Liver (tissue), 9 donors: ENCODE data around the gene DENND11. TPM values are rescaled to one million over a fixed set of nuclear protein-coding genes. Genes with fewer than 3 reads are reported as not detected.

Experiments
- DNase-seq: peaks from one replicate; pipeline ENCODE4 v3.0.0-alpha.2; 2017; ENCODE audit warnings: low spot score
- H3K27ac ChIP-seq, 2 donors: one replicate each; pipeline ENCODE4 v1.7.0; 2013; ENCODE audit warnings: inconsistent platforms in 2 of 2, low read length in 2 of 2, control low read depth in 1 of 2, low read depth in 1 of 2, mild to moderate bottlenecking in 1 of 2
- H3K27me3 ChIP-seq, 4 donors: one replicate each; pipeline versions ENCODE4 v1.6.1 to v1.7.0; 2013; ENCODE audit warnings: low read length in 3 of 4, inconsistent platforms in 1 of 4, mild to moderate bottlenecking in 1 of 4, moderate library complexity in 1 of 4; ENCODE audit not compliant: control insufficient read depth in 4 of 4, insufficient read depth in 4 of 4
- H3K36me3 ChIP-seq, 4 donors: one replicate each; pipeline versions ENCODE4 v1.6.1 to v1.7.0; 2013; ENCODE audit warnings: low read length in 3 of 4, mild to moderate bottlenecking in 3 of 4, low read depth in 1 of 4, moderate library complexity in 1 of 4; ENCODE audit not compliant: control insufficient read depth in 4 of 4, insufficient read depth in 3 of 4
- H3K4me1 ChIP-seq, 4 donors: one replicate each; pipeline versions ENCODE4 v1.6.1 to v1.7.0; 2013; ENCODE audit warnings: low read length in 3 of 4, mild to moderate bottlenecking in 3 of 4, moderate library complexity in 1 of 4; ENCODE audit not compliant: control insufficient read depth in 4 of 4, insufficient read depth in 4 of 4
- H3K4me3 ChIP-seq, 3 donors: one replicate each; pipeline versions ENCODE4 v1.6.1 to v1.7.0; 2013; ENCODE audit warnings: low read length in 3 of 3, control low read depth in 1 of 3, low read depth in 1 of 3, mild to moderate bottlenecking in 1 of 3
- H3K9ac ChIP-seq, 2 donors: one replicate each; pipeline ENCODE4 v1.7.0; 2013; ENCODE audit warnings: low read length in 2 of 2, mild to moderate bottlenecking in 2 of 2, moderate library complexity in 2 of 2, control low read depth in 1 of 2, low read depth in 1 of 2
- H3K9me3 ChIP-seq, 4 donors: one replicate each; pipeline versions ENCODE4 v1.6.1 to v1.7.0; 2013; ENCODE audit warnings: low read length in 3 of 4; ENCODE audit not compliant: control insufficient read depth in 4 of 4
- FOXA1 ChIP-seq: IDR thresholded peaks from 2 replicates; pipeline ENCODE4 v1.6.1; 2016; ENCODE audit warnings: antibody characterized with exemption
- FOXA2 ChIP-seq: IDR thresholded peaks from 2 replicates; pipeline ENCODE4 v1.6.1; 2016; ENCODE audit warnings: antibody characterized with exemption
- HNF4A ChIP-seq, 2 donors: conservative IDR thresholded peaks; 2 replicates each; pipeline ENCODE4 v1.6.1; 2016; ENCODE audit warnings: antibody characterized with exemption in 2 of 2, mild to moderate bottlenecking in 2 of 2
- HNF4G ChIP-seq: IDR thresholded peaks from 2 replicates; pipeline ENCODE4 v1.6.1; 2016; ENCODE audit warnings: antibody characterized with exemption
- JUND ChIP-seq, 2 donors: IDR thresholded peaks; 2 replicates each; pipeline ENCODE4 v1.6.1; 2016; ENCODE audit warnings: antibody characterized with exemption in 2 of 2
- NR2F2 ChIP-seq: IDR thresholded peaks from 2 replicates; pipeline ENCODE4 v1.6.1; 2016; ENCODE audit warnings: antibody characterized with exemption
- RAD21 ChIP-seq, 2 donors: IDR thresholded peaks; 2 replicates each; pipeline ENCODE4 v1.6.1; 2016; ENCODE audit warnings: antibody characterized with exemption in 2 of 2, mild to moderate bottlenecking in 2 of 2
- RXRA ChIP-seq, 2 donors: IDR thresholded peaks; 2 replicates each; pipeline ENCODE4 v1.6.1; 2017 to 2018; ENCODE audit warnings: antibody characterized with exemption in 2 of 2, mild to moderate bottlenecking in 1 of 2
- SP1 ChIP-seq: IDR thresholded peaks from 2 replicates; pipeline ENCODE4 v1.6.1; 2018; ENCODE audit warnings: antibody characterized with exemption, mild to moderate bottlenecking
- TAF1 ChIP-seq: conservative IDR thresholded peaks from 2 replicates; pipeline ENCODE4 v1.6.1; 2016; ENCODE audit warnings: antibody characterized with exemption, mild to moderate bottlenecking
- YY1 ChIP-seq: IDR thresholded peaks from 2 replicates; pipeline ENCODE4 v1.6.1; 2016; ENCODE audit warnings: antibody characterized with exemption, mild to moderate bottlenecking
- WGBS: extraction: QIAGEN DNeasy Blood & Tissue Kit; methylation state at CpG from one replicate; pipeline ENCODE4 v1.1.7; 2013; 5-methylcytosine and 5-hydroxymethylcytosine counted together
- polyA plus RNA-seq, 2 donors: library from polyadenylated mRNA; stranded (reverse) in 1 of 2; unstranded in 1 of 2; fragments of 200-250 nt in 1 of 2; fragments of >200 nt in 1 of 2; fragmentation: Nextera tagmentation in 1 of 2; extraction: Ambion mirVana in 1 of 2; gene quantifications; one replicate each; pipeline versions ENCODE4 v1.2.1 to v1.2.3, GENCODE V29; 2013 to 2015
- total RNA-seq, 2 donors: library from RNA; depleted of rRNA; stranded (reverse); fragments of >200 nt; gene quantifications; one replicate each; pipeline ENCODE4 v1.2.3, GENCODE V29; 2014
- TF ChIP-seq, protein P1 (sequence below): IDR thresholded peaks from 2 replicates; pipeline ENCODE4 v1.6.1; 2016; ENCODE audit warnings: antibody characterized with exemption
- TF ChIP-seq, protein P2 (sequence below): fragments of 150-350 bp; IDR thresholded peaks from 2 replicates; pipeline ENCODE4 v1.5.1; 2017; ENCODE audit warnings: improper control_type of control experiment, low read depth, low read length; ENCODE audit not compliant: missing input control
- TF ChIP-seq, protein P3 (sequence below): IDR thresholded peaks from 2 replicates; pipeline ENCODE4 v1.6.1; 2016; ENCODE audit warnings: antibody characterized with exemption
- TF ChIP-seq, protein P4 (sequence below): IDR thresholded peaks from 2 replicates; pipeline ENCODE4 v1.6.1; 2016; ENCODE audit warnings: antibody characterized with exemption, mild to moderate bottlenecking
- TF ChIP-seq, protein P5 (sequence below): IDR thresholded peaks from 2 replicates; pipeline ENCODE4 v1.6.1; 2016; ENCODE audit warnings: antibody characterized with exemption
- donor health status: healthy.
- donor health status: healthy.
- donor health status: healthy.
- donor health status: healthy.
- donor health status: healthy.

Gene DENND11
- total and polyA plus RNA-seq, 4 donors, result 8.4 to 48.4 (median 12.8) TPM

DNA sequence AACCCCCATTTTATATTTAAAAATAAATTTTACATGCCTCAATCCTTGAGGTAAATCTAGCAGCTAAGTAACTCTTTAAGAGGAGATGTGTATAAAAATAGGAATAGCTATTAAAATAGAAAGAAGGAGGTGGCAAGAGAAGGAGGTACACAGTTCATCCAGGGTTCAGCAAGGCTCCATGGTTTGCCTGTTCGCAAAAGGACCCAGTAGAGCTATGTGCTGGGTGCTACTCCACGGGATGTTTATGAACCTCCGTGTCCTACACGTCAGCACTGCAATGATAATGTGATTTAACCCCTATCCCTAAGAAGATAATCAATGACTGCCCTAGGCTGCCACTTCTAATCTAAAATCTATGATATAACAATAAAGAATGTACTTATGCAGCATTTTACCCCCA is 926 bp upstream of the DENND11 start:
- TF ChIP-seq, protein P1, sequence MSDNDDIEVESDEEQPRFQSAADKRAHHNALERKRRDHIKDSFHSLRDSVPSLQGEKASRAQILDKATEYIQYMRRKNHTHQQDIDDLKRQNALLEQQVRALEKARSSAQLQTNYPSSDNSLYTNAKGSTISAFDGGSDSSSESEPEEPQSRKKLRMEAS, result no peak
- TF ChIP-seq, protein P2, sequence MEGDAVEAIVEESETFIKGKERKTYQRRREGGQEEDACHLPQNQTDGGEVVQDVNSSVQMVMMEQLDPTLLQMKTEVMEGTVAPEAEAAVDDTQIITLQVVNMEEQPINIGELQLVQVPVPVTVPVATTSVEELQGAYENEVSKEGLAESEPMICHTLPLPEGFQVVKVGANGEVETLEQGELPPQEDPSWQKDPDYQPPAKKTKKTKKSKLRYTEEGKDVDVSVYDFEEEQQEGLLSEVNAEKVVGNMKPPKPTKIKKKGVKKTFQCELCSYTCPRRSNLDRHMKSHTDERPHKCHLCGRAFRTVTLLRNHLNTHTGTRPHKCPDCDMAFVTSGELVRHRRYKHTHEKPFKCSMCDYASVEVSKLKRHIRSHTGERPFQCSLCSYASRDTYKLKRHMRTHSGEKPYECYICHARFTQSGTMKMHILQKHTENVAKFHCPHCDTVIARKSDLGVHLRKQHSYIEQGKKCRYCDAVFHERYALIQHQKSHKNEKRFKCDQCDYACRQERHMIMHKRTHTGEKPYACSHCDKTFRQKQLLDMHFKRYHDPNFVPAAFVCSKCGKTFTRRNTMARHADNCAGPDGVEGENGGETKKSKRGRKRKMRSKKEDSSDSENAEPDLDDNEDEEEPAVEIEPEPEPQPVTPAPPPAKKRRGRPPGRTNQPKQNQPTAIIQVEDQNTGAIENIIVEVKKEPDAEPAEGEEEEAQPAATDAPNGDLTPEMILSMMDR, result no peak
- no peak for TF ChIP-seq RXRA (IDR thresholded peaks at IDR 0.05)
- TF ChIP-seq, protein P3, sequence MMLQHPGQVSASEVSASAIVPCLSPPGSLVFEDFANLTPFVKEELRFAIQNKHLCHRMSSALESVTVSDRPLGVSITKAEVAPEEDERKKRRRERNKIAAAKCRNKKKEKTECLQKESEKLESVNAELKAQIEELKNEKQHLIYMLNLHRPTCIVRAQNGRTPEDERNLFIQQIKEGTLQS, result no peak
- no peak for TF ChIP-seq RAD21 (IDR thresholded peaks at IDR 0.05)
- TF ChIP-seq, protein P4, sequence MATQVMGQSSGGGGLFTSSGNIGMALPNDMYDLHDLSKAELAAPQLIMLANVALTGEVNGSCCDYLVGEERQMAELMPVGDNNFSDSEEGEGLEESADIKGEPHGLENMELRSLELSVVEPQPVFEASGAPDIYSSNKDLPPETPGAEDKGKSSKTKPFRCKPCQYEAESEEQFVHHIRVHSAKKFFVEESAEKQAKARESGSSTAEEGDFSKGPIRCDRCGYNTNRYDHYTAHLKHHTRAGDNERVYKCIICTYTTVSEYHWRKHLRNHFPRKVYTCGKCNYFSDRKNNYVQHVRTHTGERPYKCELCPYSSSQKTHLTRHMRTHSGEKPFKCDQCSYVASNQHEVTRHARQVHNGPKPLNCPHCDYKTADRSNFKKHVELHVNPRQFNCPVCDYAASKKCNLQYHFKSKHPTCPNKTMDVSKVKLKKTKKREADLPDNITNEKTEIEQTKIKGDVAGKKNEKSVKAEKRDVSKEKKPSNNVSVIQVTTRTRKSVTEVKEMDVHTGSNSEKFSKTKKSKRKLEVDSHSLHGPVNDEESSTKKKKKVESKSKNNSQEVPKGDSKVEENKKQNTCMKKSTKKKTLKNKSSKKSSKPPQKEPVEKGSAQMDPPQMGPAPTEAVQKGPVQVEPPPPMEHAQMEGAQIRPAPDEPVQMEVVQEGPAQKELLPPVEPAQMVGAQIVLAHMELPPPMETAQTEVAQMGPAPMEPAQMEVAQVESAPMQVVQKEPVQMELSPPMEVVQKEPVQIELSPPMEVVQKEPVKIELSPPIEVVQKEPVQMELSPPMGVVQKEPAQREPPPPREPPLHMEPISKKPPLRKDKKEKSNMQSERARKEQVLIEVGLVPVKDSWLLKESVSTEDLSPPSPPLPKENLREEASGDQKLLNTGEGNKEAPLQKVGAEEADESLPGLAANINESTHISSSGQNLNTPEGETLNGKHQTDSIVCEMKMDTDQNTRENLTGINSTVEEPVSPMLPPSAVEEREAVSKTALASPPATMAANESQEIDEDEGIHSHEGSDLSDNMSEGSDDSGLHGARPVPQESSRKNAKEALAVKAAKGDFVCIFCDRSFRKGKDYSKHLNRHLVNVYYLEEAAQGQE, result no peak
- TF ChIP-seq FOXA1, result no peak
- TF ChIP-seq FOXA2, result no peak
- no peak for TF ChIP-seq JUND (IDR thresholded peaks at IDR 0.05)
- no peak for TF ChIP-seq HNF4A (conservative IDR thresholded peaks at IDR 0.05)
- TF ChIP-seq YY1, result no peak

DNA sequence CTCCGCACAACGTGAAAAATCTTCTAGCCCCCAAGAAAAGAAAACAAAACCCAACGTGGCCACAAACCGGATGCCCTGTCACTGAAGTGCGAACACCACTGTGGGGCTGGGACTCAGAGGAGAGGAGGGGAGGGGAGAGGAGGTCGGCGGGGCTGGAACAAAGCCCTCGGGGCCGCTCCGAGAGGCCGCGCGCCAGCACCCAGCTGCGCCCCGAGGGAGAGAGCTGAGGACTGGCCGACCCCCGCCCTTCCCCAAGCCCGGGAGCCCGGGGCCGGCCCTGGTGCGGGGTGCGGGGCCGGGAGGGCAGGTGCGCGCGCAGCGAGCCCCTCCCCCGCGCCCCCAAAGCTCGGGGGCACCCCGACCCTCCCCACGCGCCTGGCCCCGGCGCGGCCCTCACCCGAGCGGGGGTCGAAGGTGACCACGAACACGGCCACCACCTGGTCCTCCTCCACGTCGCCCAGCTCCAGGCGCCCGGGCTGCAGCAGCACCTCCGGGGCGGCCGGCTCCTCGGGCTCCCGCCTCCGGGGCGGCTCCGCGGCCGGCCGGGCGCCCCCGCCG is 398 bp downstream of the DENND11 start:
- Histone ChIP-seq H3K27me3 (no peaks in the 10 kb centered on the region), H3K4me3 (peak overlapping the region; percentile 58 to 96 (median 73)), H3K9me3 (no peaks in the 10 kb centered on the region), H3K27ac (peak overlapping the region; percentile 65 to 75), H3K9ac (peak overlapping the region; percentile 19 to 27), H3K4me1 (peaks cover 6 to 34% (median 25%) of the 10 kb centered on the region in 4 donors), H3K36me3 (no peaks in the 10 kb centered on the region)
- WGBS, result under 1% methylated on average over 59 of the region's 59 CpGs
- DNase-seq, result peak; percentile 46
- TF ChIP-seq, protein P1, result no peak
- TF ChIP-seq SP1, result no peak
- TF ChIP-seq FOXA1, result no peak
- no peak for TF ChIP-seq YY1
- no peak for TF ChIP-seq RAD21 (IDR thresholded peaks at IDR 0.05)
- TF ChIP-seq, protein P5, sequence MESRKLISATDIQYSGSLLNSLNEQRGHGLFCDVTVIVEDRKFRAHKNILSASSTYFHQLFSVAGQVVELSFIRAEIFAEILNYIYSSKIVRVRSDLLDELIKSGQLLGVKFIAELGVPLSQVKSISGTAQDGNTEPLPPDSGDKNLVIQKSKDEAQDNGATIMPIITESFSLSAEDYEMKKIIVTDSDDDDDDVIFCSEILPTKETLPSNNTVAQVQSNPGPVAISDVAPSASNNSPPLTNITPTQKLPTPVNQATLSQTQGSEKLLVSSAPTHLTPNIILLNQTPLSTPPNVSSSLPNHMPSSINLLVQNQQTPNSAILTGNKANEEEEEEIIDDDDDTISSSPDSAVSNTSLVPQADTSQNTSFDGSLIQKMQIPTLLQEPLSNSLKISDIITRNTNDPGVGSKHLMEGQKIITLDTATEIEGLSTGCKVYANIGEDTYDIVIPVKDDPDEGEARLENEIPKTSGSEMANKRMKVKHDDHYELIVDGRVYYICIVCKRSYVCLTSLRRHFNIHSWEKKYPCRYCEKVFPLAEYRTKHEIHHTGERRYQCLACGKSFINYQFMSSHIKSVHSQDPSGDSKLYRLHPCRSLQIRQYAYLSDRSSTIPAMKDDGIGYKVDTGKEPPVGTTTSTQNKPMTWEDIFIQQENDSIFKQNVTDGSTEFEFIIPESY, result no peak
- no peak for TF ChIP-seq HNF4G
- TF ChIP-seq NR2F2, result no peak
- TF ChIP-seq TAF1, result no peak
- no peak for TF ChIP-seq JUND (IDR thresholded peaks at IDR 0.05)
- TF ChIP-seq, protein P2, result no peak
- no peak for TF ChIP-seq RXRA (IDR thresholded peaks at IDR 0.05)
- TF ChIP-seq, protein P3, result no peak
- TF ChIP-seq FOXA2, result no peak

More for the DNA sequence above, 926 bp upstream of the DENND11 start:
- peak overlapping the region in 1 of 3 donors; percentile 96 for H3K4me3 ChIP-seq
- H3K9ac ChIP-seq, result no peak overlapping the region
- no peaks in the 10 kb centered on the region for H3K9me3 ChIP-seq
- no peaks in the 10 kb centered on the region for H3K27me3 ChIP-seq
- H3K4me1 ChIP-seq, result peaks cover 0 to 24% (median 18%) of the 10 kb centered on the region in 4 donors
- no peaks in the 10 kb centered on the region for H3K36me3 ChIP-seq
- WGBS, result 54% methylated on average over 4 of the region's 4 CpGs
- no peak for DNase-seq
- H3K27ac ChIP-seq, result no peak overlapping the region
